Endothelial cell of umbilical vein (primary cell): ENCODE data around the gene DPYD.

Source experiments
- JUN ChIP-seq: IDR thresholded peaks from 2 replicates; pipeline ENCODE4 v1.6.1; 2011; ENCODE audit warnings: borderline replicate concordance, low read depth; ENCODE audit not compliant: insufficient read length, insufficient read depth
- POLR2A ChIP-seq: IDR thresholded peaks from 2 replicates; pipeline ENCODE4 v1.6.1; 2012; ENCODE audit warnings: low read depth, mild to moderate bottlenecking, control low read depth, low read length
- POLR2AphosphoS5 ChIP-seq: IDR thresholded peaks from 2 replicates; pipeline ENCODE4 v1.6.1; 2012; ENCODE audit warnings: low read depth, mild to moderate bottlenecking, control low read depth, low read length, moderate library complexity; ENCODE audit not compliant: insufficient read depth
- TF ChIP-seq, protein P1 (sequence below), 2 donors: IDR thresholded peaks; 1 replicate in 1 of 2; 2 replicates in 1 of 2; pipeline ENCODE4 v1.5.1; 2011; ENCODE audit warnings: low read length in 2 of 2, mild to moderate bottlenecking in 2 of 2, moderate library complexity in 2 of 2, control low read depth in 1 of 2, inconsistent platforms in 1 of 2, low read depth in 1 of 2; ENCODE audit not compliant: insufficient read depth in 1 of 2; ENCODE audit errors: extremely low read depth in 1 of 2

DNA sequence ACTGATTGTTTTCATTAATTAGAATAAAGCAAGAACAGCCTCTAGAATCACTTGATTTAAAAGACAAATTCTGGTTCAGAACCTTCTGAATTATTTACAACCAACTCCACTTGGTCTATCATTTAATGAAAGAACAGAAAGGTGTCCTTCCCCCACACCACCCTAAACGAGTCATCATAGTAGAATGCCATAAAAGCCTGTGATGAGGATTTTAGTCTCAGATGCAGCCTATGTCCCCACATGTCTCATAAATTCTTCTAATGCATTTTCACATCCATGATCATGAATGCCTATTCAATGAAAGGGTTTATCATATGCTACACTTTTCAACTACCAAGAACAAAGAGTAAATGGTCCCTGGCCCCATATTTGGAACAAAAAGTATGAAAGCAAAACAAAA is 508.1 kb downstream of the DPYD start:
- TF ChIP-seq, protein P1, sequence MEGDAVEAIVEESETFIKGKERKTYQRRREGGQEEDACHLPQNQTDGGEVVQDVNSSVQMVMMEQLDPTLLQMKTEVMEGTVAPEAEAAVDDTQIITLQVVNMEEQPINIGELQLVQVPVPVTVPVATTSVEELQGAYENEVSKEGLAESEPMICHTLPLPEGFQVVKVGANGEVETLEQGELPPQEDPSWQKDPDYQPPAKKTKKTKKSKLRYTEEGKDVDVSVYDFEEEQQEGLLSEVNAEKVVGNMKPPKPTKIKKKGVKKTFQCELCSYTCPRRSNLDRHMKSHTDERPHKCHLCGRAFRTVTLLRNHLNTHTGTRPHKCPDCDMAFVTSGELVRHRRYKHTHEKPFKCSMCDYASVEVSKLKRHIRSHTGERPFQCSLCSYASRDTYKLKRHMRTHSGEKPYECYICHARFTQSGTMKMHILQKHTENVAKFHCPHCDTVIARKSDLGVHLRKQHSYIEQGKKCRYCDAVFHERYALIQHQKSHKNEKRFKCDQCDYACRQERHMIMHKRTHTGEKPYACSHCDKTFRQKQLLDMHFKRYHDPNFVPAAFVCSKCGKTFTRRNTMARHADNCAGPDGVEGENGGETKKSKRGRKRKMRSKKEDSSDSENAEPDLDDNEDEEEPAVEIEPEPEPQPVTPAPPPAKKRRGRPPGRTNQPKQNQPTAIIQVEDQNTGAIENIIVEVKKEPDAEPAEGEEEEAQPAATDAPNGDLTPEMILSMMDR (IDR thresholded peaks at IDR 0.05; ENCODE audit: extremely low read depth in 1 of 2, insufficient read depth in 1 of 2, low read depth in 1 of 2, low read length in 2 of 2), result no peak
- no peak for TF ChIP-seq POLR2AphosphoS5
- TF ChIP-seq JUN, result no peak
- TF ChIP-seq POLR2A, result no peak
